ENCODE results near the gene SNRPD2.

DNA sequence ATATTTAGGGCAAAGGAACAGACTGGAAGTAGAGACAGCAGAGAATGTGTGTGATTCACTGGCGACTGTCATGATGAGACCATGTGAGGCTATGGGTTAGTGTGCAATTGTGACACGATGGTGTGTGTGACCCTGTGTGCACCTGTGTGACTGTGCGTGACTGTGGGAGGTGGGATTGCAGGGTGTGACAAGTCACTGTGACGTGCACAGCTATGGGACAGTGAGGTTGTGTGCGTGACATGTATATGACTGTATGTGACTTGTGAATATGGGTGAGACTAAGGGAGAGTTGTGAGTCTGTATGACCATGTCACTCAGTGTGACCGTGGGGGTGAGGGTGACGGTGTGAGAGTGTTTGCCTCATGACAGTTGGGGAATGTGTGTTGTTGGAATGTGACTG is 27.2 kb downstream of the SNRPD2 start:
- TF ChIP-seq, protein P1, sequence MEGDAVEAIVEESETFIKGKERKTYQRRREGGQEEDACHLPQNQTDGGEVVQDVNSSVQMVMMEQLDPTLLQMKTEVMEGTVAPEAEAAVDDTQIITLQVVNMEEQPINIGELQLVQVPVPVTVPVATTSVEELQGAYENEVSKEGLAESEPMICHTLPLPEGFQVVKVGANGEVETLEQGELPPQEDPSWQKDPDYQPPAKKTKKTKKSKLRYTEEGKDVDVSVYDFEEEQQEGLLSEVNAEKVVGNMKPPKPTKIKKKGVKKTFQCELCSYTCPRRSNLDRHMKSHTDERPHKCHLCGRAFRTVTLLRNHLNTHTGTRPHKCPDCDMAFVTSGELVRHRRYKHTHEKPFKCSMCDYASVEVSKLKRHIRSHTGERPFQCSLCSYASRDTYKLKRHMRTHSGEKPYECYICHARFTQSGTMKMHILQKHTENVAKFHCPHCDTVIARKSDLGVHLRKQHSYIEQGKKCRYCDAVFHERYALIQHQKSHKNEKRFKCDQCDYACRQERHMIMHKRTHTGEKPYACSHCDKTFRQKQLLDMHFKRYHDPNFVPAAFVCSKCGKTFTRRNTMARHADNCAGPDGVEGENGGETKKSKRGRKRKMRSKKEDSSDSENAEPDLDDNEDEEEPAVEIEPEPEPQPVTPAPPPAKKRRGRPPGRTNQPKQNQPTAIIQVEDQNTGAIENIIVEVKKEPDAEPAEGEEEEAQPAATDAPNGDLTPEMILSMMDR (IDR thresholded peaks at IDR 0.05) = no peak
- no peak for TF ChIP-seq POLR2A (IDR thresholded peaks at IDR 0.05)
